ENCODE data around the gene SMAGP. TPM values are rescaled to one million over a fixed set of nuclear protein-coding genes. Genes with fewer than 3 reads are reported as not detected.
A peak's percentile ranks its signal among the peaks of the same experiment; 100 is the strongest.
"Not testable (repeated sequence)": the region's sequence is repeated elsewhere in the genome, so short reads cannot be mapped to it uniquely, and the experiment has no call there.

SMAGP gene
- polyA plus RNA-seq (ENCODE audit: insufficient read length in 4 of 4): 10 to 100 TPM; 11.2 to 26.2 (median 22.8) TPM

GRCh38 chr12:51270067-51270950 lies at the start of gene SMAGP:
SMAGP (minus strand) TSS chr12:51270415; CDS start chr12:51269278, 1,137 bp downstream.
- DNase-seq (ENCODE audit: low read depth in 4 of 4, low spot score in 3 of 4): peak in 1 of 4 donors; percentile 51

- no peak for DNase-seq (ENCODE audit: low read depth in 4 of 4, low spot score in 3 of 4)
Observed at GRCh38 chr12:51318846-51319599, 48.8 kb upstream of the SMAGP start.

GRCh38 chr12:51318057-51318806 lies 48.0 kb upstream of the SMAGP start:
- DNase-seq (ENCODE audit: low read depth in 4 of 4, low spot score in 3 of 4): not testable (repeated sequence)

DNA sequence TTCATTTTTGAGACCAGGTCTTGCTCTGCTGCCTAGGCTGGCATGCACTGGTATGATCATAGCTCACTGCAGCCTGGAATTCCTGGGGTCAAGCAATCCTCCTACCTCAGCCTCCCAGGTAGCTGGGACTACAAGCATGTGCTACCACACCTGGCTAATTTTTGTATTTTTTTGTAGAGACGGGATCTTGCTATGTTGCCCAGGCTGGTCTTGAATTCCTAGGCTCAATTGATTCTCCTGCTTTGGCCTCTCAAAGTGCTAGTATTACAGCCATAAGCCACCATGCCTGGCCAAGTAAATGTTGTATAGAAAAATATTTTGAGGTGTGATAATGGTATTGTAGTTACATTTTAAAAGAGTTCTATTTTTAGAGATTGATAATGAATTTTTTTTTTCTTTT lies 41.2 kb upstream of the SMAGP start:
- DNase-seq (ENCODE audit: low read depth in 4 of 4, low spot score in 3 of 4): no peak

GRCh38 chr12:51307655-51308593 lies 37.7 kb upstream of the SMAGP start:
- no peak for DNase-seq (ENCODE audit: low read depth in 4 of 4, low spot score in 3 of 4)

DNA sequence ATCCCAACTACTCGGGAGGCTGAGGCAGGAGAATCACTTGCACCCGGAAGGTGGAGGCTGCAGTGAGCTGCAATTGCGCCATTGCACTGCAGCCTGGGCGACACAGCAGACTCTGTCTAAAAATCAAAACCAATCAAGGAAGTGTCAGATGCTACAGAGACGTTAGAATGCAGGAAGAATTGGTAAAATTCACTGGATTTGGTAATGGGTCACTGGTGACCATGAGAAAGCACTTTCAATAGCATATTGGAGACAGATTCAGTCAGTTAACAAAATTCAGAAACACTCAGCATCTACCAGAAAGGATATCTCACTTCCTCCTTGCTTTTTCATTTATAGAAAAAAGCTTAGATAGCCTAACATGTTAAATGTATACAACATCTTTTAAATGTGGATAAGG lies 36.3 kb upstream of the SMAGP start:
- no peak for DNase-seq (ENCODE audit: low read depth in 4 of 4, low spot score in 3 of 4)

GRCh38 chr12:51300768-51301167 lies 30.6 kb upstream of the SMAGP start:
- DNase-seq (ENCODE audit: low read depth in 4 of 4, low spot score in 3 of 4): not testable (repeated sequence)

GRCh38 chr12:51295651-51296050 lies 25.4 kb upstream of the SMAGP start:
- DNase-seq (ENCODE audit: low read depth in 4 of 4, low spot score in 3 of 4): no peak

- not testable (repeated sequence) for DNase-seq (ENCODE audit: low read depth in 4 of 4, low spot score in 3 of 4)
Observed at GRCh38 chr12:51294097-51294496, 23.9 kb upstream of the SMAGP start.

- no peak for DNase-seq (ENCODE audit: low read depth in 4 of 4, low spot score in 3 of 4)
Observed at GRCh38 chr12:51293696-51294095, 23.5 kb upstream of the SMAGP start.

DNA sequence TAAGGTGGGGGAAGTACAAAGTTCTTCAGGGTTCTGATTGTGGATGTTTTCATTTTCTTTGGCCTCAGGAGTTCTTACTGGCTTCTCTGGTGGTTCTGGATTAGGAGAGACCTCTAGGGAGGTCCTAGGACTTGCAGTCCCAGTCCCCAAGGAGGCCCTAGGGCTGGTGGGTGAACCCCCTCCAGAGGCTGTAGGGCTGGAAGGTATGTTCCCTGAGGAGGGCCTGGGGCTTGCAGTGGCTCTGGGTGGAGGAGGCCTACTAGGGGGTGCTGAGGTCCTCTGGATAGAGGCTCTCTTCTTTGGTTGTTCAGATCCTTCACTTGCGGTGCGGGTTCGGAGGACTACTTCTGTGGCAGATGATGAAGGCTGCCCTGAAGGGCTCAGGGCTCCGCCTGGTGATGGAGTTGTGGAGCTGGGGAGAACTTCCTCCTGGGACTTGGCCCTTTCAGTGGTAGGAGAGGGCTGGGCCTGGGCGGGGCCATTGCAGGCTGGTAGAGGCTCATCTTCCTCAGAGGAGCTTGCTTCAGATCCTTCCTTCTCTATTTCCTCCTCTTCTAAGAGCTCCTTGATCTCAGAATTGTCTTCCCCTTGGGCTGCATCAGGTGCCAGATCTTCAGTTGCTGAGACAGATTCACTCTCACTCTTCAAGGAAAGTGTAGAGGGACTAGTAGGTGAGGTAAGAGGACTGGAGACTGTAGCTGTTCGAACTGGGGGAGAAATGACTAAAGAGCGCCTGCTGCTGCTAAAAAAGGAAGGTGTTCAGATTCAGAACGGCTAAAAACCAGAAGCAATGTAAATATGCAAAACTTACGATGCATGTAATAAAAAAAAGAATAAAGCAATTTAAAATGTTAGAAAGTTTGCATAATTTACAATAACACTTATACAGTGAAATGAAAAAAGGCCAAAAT lies 21.6 kb upstream of the SMAGP start:
- DNase-seq (ENCODE audit: low read depth in 4 of 4, low spot score in 3 of 4): not testable (repeated sequence)

- no peak for DNase-seq (ENCODE audit: low read depth in 4 of 4, low spot score in 3 of 4)
Observed at GRCh38 chr12:51285843-51286242, 15.6 kb upstream of the SMAGP start.

DNA sequence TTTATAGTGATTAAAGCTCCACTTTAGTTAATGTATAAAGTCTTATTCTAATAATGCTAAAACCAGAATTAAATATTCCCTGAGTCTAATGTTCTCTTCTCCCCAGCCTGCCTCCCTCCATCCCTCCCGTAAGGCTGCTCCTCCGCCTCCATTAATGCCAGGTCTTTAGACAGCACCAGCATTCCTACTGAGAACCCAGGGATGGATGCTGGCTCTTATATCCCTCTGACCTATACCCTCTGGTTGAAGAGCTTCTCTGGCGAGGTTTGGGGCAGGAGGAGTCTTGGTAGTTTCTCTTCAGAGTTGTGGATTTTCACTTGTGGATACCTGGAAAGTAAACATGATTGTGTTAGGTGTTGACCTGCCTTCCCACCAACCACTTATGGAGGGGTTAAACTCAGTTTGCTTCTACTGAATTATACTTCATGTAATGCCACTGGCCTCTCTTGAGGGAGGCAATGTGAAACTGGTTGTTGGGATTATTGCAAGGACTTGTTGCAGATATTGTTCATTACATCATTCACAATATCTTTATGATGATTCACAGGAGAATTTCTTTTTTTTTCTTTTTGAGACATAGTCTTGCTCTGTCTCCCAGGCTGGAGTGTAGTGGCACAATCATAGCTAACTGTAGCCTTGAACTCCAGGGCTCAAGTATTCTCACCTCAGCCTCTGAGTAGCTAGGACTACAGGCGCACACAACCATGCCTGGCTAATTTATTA lies 11.1 kb upstream of the SMAGP start:
- no peak for DNase-seq (ENCODE audit: low read depth in 4 of 4, low spot score in 3 of 4)

- no peak for DNase-seq (ENCODE audit: low read depth in 4 of 4, low spot score in 3 of 4)
Observed at GRCh38 chr12:51275088-51275487, 4.9 kb upstream of the SMAGP start.

DNA sequence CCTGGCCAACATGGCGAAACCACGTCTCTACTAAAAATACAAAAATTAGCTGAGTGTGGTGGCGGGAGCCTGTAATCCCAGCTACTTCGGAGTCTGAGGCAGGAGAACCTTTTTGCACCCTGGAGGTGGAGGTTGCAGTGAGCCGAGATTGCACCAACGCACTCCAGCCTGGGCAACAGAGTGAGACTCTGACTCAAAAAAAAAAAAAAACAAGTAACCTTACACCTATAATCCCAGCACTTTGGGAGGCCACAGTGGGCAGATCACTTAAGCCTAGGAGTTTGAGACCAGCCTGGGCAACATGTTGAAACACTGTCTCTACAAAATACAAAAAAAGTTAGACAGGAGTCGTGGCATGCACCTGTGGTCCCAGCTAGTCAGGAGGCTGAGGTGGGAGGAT lies 2.6 kb upstream of the SMAGP start:
- DNase-seq (ENCODE audit: low read depth in 4 of 4, low spot score in 3 of 4): not testable (repeated sequence)

DNA sequence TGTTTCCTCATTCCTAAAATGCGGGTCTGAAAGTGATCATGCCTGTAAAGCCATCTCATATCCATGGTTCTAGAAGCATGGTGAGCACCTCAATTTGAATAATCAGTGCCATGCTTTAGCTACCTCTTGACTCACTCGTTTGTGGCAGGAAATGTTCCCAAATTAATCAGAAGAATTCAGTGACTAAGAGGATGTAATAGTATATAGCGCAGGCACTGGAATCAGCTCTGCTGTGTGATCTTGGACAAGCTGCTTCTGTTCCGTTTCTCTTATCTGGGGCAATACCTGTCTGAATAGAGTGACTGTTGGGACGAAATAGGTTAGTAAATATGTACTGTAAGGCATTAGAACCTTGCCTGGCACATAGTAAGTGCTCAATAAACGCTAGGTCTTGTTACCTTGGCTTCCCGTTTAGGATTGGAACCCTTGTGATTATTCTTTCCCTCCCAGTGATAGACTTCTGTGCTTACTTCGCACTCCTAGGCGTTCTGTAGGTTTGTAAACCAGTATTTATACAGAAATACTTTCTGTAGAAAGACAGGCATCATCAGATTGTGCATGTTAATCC lies 820 bp upstream of the SMAGP start:
- no peak for DNase-seq (ENCODE audit: low read depth in 4 of 4, low spot score in 3 of 4)

- DNase-seq (ENCODE audit: low read depth in 4 of 4, low spot score in 3 of 4): no peak
Observed at GRCh38 chr12:51269174-51270066, 795 bp downstream of the SMAGP start.

Measured in left renal pelvis (tissue), 4 donors.